Mucosa of gallbladder (tissue), 1 donor: ENCODE results near the gene GFM1. TPM values are rescaled to one million over a fixed set of nuclear protein-coding genes. Genes with fewer than 3 reads are reported as not detected.
"Not testable (repeated sequence)": the region's sequence is repeated elsewhere in the genome, so short reads cannot be mapped to it uniquely, and the experiment has no call there.

Source experiments
- DNase-seq: peaks from one replicate; pipeline ENCODE4 v3.0.0-alpha.2; 2020; ENCODE audit warnings: low spot score
- total RNA-seq: library from RNA; stranded (reverse); gene quantifications from one replicate; pipeline ENCODE4 v1.2.1, GENCODE V29; 2021
- donor health status: DM: no; HTN: no; CAD: no.

The GFM1 gene
- total RNA-seq, 1 donor from 2014 or later: 33.5 TPM

DNA sequence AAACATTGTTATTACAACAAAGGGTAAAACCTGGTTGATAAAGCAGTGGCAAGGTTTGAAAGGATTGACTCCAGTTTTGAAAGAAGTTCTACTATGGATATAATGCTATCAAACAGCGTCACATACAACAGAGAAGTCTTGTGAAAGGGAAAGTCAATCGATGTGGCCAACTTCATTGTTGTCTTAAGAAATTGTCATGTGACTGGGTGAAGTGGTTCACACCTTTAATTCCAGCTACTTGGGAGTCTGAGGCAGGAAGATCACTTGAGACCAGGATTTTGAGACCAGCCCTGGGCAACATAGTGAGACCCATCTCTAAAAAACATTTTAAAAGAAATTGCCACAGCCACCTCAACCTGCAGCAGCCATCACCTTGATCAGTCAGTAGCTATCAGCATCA is 34.4 kb downstream of the GFM1 start:
- DNase-seq: no peak

DNA sequence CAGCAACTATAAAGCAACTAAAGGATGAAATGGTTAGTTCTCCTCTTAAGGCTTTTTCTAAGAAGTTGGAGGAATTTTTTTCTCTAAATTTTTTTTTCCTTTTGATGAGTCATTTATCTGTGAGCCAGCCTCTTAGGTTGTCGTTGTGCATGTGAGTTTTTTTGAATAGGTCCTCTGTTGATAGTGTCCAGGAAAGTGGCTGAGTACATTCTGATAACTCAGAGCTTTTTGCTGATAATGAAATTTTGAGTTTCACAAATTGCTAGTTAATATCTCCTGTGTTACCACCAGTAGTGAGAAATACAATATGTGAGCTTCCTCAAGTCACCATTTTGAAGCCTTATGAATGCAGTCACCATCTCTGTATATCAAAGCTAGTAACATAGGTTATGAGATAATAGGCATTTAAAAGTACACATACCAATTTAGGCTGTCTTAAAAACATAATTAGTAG is 35.2 kb downstream of the GFM1 start:
- no peak for DNase-seq

DNA sequence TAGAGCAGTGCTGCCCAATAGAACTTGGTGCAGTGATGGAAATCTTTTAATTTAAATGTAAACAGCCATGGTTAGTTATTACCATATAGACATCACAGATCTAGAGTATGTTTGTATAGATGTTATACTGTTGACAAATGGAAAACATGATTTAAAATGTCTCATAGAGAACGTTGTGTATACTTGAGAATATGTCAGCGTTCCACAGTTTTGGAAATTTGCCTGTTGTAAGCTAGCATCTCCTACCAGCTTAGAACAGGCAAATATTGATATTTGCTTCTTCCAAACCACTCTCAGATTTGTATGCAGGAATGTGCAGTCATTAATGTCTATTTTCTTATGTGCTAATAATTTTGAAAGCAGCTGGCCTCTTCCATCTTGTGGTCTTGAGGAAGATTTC is 36.5 kb downstream of the GFM1 start:
- DNase-seq: no peak

DNA sequence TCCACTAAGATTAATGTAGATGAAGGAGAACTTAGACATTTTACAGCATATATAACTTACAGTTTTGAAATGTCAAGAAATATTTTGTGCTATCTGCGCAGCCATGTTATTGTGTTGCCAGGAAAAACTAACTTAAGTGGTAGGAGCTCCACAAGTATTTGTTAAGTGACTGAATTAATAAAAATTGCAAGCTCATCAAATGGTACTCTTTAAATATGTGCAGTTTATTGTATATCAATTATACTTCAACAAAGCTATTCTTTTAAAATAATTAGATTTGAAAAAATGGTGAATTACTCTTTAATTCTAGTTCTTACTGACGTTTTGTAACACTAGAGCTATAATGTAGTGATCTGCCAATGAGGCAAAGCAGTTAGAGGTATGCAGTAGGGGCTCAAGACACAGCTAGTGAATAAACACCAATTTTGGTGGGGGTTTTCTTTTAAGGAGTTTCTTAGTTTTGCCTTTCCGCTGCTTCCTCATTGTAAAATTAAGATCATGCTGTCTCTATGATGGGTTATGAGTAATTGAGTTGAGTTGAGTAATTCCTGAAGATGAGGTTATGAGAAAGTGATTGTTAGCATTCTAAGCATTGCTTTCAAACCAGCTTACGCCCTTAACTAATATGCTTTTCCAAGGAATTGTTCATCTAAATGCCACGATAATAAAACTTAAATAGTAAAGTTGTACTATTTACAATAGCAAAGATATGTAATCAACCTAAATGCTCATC is 39.1 kb downstream of the GFM1 start:
- DNase-seq: no peak

DNA sequence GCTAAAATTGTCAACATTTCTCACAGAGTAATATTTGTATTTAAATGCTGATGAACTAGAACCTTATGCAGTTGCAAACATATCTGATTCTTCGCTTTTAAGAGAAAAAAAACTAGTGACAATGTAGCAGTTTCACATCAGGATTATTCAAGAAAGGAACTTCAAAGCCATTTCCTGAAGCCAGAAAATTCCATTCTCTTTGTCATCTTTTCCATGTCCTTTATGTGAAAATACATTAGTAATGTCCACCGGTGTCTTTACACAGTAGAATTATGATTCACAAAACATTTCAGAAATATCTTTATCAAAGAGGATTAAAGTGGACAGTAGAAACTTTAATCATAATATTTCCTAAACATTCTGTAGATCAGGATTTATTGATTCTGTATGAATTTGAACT is 40.8 kb downstream of the GFM1 start:
- no peak for DNase-seq

DNA sequence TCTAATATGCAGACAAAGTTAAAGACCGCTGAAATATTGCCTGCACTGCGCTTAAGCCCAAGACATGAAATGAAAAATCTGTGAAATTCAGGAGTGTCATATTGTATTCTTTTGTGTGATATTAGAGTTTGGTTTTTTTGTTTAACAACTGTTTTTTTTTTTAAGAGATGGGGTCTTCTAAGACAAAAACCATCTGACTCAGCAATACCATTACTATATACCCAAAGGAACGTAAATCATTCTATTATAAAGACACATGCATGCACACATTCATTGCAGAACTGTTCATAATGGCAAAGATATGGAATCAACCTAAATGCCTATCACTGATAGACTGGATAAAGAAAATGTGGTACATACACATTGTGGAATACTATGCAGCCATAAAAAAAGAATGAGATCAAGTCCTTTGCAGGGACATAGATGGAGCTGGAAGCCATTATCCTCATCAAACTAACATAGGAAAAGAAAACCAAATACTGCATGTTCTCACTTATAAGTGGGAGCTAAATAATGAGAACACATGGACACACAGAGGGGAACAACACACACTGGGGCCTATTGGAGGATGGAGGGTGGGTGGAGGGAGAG is 49.6 kb downstream of the GFM1 start:
- not testable (repeated sequence) for DNase-seq

DNA sequence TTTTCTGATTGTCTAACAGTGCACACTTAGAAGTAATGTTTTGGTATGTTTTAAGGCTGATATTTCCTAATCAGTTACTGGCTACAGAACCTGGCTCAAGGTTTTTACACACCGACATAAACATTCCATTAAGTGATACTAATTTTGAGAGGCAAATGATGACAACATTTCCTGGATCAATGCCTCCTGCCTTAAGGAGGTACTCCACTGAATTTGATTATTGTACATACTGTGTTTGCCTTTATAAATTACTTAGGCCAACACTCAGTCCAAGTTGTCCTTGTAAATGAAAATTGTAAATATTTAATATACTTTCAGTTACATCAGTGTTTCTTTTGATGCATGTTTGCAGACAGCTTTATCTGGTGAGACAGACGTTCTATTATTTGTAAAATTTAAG is 52.3 kb downstream of the GFM1 start:
- DNase-seq: no peak

DNA sequence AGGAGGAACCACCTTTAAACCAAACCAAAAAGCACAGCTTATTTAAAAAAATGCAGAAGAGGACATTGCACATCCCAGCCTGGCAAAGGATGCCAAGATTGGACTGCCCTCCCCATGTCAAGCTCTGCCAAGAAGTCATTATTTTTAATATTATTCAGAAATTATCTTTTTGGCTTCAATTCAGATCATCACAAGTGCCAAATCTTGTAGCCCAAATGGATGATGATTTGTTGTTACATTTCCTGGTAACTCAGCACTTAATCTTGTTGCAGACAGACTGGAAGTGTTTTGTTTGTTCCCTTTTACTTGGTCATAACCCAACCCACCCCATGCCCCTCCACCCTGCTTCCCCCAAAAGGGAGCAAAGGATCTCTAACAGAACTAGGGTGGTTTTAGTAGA is 56.2 kb downstream of the GFM1 start:
- DNase-seq: no peak

DNA sequence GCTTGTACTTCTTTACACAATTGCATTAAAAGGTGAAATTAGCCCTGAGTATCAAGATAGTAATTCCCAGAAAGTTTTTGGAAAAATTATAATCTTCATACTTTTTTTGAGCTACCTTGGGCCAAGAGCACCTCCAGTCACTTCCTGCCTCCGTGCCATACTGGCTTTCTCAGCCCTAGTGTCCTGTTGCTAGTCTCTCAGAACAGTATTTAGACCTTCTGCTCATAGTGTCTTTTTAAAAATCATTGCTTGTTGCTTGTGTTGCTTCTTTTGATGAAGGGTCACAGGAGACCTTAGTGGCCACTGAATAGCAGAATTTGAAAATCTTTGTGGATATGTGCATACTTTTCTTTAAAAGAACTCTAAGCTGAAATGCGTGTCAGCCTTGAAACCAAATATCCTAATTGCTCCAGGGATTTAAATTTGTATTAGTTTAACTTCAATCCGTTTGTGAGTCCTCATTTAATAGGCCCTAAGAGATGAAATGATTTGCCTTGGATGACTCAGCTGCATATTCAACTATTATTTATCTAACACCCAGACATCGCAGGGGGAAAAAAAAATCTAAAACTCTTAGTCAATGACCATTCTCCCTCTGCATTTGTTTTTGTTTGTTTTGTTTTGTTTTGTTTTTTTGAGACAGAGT is 57.2 kb downstream of the GFM1 start:
- no peak for DNase-seq

DNA sequence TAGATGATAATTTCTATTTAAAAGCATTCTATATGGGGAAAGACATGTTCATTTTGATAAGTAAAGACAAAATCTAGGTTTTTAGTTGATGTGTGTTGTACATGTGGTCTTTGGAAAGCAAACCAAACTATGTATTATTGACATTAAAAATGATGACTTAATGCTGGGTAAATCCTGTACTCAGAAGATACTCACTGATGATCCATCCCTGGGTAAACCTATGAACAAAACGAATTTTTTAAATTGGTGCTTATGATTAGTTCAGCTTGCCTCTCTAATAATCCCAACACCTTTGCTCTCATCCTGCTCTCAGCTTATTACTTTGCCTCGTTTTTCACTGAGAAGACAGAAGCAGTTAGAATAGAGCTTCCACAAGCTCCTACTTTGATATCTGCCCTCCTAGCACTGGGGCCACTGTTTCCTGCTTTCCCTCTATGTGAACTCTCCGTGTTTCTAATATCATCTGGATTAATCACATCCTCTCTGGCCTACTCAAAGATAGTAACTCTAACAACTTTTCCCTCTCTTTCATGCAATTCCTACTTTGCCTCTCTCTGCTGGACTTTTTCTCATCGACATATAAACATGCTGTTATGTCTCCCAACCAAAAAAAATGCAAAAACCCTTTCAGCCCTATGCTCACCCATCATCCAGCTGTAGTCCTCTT is 58.6 kb downstream of the GFM1 start:
- no peak for DNase-seq

DNA sequence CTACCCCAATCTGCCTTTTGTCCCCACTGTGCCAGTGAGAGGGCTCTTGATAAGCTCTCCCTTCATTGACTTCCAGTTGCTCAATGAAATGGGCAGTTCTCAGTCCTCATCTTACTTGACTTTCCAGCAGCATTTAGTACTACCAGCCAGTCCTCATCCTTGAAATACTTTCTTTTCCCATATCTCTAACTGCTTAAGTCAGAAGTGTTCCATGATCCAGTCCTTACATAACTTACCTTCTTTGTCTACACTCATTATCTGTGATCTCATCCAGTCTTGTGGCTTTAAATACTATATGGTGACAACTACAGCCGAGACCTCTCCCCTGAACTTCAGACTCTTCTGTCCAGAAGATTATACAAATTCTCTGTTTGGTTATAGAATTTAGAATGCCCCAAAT is 59.2 kb downstream of the GFM1 start:
- DNase-seq: no peak

DNA sequence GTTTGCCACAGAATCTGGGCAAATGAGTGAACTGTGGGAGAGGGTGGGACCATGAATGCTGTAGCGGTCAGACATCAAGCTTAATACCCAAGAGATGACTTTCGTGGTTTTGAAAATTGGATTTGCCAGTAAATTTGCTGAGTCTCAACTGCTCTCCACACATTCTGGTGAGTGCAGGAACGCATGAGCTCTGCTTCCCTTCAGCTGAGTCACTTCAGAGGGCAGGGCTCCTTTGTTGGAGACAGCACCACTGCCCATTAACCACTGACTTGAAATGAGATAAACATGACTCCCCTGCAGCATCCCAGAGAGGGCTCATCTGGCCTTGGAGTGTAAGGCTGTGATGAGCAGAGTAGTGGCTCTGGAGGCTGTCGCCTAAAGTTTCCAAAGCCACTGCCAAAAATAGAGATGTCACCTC is 65.3 kb downstream of the GFM1 start:
- DNase-seq: no peak

DNA sequence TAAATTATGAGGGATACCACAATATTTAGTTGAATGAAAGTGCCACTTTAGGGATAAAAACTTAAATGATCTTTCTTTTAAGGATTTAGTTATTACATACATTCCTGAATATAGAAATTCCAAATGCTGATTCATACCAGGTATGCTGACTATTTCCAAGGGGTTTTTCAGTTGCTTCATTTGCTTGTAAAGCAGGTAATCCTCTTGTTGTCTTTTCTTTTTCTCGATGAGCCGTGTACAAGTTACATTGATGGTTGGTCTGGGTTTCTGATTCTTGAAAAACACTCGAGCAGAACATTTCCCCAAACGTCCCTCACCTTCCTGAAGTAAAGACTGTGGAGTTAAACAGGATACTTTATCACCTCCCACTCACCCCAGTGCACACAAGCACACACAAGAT is 66.3 kb downstream of the GFM1 start:
- DNase-seq: no peak

DNA sequence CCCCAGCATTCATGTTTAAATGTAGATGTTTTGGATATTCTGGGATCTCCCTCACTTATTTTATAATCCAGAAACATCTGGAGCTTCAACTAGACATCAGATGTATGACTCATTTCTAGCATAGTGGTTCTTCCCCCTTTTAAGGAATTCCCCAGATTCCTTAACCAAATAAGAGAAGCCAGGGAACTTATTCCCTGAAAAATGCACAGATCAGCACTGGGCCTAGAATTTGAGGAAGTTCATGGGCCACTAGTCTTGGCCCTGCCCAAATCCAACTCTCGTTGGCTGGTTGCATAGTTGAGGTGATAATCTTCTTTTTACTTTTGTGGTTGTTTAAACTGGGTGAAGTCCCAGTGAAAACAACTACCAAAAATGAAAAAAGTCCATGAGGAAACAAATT is 67.6 kb downstream of the GFM1 start:
- no peak for DNase-seq

DNA sequence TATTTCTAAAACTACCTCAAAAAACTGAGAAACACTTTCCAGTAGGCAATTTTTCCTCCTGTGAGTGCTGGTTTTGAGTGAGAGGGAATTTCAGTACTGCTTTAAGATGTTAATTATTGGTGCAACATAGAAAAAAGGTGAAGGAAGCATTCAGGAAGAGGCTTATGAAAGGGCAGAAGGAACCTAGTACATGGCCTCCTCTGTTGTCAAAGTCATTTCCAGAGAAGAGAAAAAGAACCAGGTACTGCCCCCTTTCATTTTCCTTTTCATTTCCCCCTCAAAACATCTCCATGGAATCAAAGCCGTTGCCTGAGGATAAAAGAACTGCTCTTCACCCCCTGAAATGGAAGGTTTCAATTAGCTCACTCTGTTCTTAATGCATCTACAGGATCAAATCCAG is 68.1 kb downstream of the GFM1 start:
- no peak for DNase-seq

DNA sequence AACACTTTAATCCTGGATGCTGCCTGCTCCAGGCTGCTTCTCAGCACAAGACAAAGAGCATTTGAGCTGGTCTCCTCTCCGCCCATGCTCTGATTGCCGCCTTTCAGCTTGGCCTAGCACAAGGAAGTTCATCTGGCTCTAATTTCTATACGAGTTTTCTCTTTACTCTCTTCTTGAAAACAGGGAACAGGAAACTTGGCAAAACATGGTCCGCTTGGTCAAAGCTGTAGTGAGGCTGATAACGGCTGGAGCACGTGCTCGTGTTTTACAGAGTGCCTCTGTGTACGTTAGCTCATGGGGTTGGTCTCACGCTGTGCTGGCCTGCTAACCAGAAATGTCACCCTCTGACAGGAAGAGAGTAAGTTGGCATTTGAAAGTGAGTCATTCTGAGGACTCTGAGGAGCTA is 68.8 kb downstream of the GFM1 start:
- peak; percentile 48 for DNase-seq

DNA sequence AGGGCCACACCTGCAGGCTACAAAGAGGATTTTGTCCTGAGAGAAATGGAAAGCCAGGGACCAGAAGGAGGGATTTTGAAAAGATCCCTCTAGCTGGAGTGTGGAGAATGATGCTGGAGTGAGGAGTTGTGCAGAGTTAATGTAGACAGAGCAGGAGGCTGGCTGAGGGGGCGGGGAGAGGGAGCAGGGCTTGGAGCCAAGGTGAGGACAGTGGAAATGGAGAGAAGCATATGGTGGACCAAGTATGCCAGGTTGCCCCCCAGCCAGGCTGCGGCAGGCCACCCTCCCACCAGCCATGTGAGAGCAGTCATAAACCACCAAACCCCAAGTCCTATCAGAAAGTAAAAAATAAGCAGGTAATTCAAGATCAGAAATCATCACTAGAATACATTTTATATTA is 73.2 kb downstream of the GFM1 start:
- no peak for DNase-seq

DNA sequence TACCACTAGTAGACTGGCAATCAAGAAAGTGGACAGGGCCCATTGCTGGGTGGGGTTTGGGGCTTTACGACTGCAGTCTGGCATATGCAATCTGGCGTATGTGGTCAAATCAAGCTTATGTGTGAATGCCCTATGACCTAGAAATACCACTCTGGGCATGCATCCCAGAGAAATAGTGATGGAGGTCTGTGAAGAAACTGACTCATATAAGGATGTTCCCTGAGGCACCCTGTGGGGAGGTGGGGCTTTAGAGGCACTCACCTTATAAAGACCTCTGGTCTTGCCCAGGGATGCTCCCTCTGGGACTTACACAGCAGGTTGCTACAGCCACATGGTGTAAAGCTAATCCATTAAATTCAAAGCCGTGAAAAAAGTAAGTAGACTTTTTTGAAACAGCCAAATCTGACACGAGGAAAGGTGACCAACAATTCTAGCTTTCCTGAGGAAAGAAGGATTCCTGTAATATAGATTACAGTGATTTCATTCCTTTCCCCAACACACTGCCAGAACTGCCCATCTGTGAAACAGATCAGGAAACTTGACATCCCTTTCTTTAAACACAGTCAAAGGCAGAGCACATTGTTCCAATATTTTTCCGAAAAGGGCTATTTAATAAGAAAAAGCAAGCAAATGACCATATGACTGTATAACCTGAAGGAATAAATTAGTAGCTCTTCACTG is 74.3 kb downstream of the GFM1 start:
- DNase-seq: no peak

DNA sequence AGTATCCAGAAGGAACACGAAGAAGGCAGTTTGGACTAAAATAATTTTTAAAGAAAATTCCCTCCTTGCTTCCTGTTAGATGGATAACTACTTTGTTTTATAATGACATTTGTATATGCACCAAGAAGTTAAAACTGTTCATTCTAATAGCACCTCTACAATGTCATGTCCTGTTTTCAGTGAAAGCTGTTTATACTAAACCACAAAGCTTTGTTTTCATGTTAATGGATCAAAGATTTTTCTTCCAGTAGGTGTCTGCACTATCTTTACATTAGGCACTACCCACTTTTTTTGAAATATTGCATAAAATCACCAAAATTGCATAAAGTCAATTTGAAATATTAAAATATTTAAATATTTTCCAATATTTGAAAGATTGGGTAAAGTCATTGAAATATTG is 77.8 kb downstream of the GFM1 start:
- no peak for DNase-seq

DNA sequence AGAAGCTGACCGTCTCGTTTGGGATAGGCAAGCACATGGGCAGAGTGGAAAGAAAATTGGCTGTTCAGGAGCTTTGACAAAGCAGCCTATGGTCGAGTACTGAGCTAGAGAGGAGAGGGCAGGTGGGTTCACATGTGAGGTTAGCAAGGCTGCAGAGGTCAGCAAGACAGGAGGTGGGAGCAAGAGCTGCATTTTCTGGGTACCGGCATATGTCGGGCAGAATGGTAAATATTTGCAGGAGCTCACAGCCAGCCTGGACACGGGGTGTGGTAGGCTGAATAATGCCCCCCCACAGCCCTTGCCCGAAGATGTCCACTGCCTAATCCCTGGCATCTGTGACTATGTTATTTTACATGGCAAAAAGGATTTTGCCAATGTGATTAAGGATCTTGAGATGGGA is 79.7 kb downstream of the GFM1 start:
- no peak for DNase-seq

DNA sequence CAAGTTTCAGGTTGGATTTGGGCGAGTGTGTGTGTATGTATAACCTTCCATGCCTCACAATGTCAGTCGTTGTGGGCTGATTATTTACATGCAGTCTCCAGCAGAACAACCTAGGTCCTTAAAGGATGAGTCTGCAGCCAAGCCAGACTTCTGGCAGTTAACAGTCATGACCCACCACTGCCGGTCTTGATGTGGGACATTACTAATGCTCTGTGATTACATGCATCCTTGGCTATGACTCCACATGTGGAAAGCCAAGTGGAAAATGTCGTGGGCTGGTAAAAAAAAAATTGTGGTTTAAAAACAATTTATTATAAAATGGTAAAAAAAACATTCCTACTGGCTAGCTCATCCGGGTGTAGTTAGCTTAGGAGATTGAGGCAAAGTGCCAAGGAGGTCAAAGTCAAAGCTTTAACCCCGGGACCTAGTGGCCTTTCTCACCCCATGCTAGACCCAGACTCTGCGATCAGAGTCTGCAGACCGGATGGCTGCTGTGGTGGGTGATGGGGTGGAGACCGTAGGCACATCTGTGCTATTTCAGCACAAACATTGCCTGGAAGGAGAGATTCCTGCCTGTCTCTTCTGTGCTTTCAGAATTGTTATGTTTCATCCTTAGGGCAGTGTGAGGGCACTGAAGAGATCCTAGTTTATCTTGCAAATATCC is 81.2 kb downstream of the GFM1 start:
- peak; percentile 34 for DNase-seq
